Measurements from ENCODE around the gene B3GNT5.
"Not testable (repeated sequence)": the region's sequence is repeated elsewhere in the genome, so short reads cannot be mapped to it uniquely, and the experiment has no call there.

B3GNT5 gene

DNA sequence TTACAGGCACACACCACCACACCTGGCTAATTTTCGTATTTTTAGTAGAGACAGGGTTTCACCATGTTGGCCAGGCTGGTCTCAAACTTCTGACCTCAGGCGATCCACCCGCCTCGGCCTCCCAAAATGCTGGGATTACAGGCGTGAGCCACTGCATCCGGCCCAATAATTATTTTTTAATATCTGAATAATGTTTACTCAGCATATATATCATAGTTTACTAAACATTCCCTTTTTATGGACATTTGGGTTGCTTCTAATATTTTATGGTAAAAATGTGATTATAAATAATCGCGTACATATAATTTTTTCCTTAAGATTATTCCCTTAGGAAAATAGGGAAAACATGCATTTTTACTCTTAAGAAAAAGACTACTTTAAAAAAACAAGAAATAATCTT, 22.8 kb upstream of the B3GNT5 start:
- not testable (repeated sequence) for DNase-seq (ENCODE audit: low read depth)

DNA sequence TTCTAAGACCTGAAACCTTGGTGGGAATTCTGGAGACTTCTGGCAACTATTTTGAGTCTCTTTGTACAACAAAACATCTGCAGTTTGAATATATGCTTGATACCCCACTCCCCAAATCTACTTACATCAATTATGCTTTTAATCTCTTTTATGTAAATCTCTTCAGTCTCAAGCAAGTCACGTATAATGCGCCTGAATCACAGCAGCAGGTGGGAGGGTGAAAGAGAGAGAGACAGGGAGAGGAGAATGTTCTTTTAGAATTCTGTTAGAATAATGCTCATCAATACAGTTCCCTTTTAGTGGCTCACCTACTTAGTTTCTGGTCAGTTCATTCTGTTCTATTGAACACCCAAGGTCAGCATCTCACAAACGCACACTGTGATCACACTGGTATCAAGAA, 22.2 kb upstream of the B3GNT5 start:
- no peak for DNase-seq (ENCODE audit: low read depth)

DNA sequence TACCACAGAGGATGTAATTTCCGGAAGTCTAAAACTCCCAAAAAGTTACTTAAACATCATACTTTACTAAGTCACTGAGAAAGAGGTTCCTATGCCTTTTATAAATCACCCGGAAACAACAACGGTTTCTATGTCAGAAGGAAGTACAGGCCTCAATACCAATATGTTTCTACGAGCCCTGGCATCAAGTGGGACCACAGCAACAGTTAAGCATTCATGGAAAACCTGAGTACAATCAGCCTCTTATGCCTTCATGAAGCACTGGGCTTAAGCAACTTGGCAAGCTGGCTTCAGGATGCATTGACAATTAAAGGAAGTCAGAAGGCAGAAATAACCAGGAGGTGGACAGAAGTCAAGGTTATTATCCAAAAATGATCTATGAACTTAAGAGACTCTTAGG, 19.1 kb upstream of the B3GNT5 start:
- no peak for DNase-seq (ENCODE audit: low read depth)

DNA sequence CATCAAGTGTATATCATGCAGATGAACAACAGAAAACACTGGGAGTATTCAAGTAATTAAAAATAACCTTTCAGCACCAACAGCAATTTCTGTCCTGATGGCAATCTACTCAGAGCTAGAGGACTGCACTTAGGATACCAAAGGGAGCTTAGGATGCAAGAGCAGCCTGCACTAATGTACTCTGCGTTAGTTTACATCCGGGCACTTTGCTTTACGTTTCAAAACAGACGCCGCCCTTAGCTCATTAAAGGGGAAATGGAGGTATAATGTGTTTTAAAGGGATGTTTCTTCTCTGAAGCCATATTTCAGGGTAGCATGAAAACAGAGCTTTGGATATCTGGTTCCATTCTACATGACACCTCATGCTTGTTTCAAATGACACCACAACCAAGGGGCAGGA, 14.0 kb upstream of the B3GNT5 start:
- no peak for DNase-seq (ENCODE audit: low read depth)

DNA sequence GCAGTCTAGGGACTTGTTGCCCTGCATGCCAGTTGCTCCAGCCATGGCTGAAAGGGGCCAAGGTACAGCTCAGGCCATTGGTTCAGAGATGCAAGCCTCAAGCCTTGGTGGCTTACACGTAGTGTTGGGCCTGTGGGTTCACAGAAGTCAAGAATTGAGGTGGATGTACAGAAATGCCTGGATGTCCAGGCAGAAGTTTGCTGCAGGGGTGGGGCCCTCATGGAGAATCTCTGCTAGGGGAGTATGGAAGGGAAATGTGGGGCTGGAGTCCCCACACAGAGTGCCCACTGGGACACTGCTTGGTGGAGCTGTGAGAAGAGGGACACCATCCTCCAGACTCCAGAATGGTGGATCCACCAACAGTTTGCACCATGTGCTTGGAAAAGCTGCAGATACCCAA, 10.6 kb upstream of the B3GNT5 start:
- no peak for DNase-seq (ENCODE audit: low read depth)

DNA sequence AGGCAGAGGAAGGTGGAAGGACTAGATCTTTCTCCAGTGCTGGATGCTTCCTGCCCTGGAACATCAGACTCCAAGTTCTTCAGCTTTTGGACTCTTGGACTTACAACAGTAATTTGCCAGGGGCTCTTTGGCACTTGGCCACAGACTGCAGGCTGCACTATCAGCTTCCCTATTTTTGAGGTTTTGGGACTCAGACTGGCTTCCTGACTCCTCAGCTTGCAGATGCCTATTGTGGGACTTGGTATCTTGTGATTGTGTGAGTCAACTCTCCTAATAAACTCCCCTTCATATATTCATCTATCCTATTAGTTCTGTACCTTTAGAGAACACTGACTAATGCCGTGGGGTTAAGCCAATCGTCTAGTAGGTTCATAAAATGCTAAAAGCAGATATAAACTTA, 8.8 kb upstream of the B3GNT5 start:
- no peak for DNase-seq (ENCODE audit: low read depth)

DNA sequence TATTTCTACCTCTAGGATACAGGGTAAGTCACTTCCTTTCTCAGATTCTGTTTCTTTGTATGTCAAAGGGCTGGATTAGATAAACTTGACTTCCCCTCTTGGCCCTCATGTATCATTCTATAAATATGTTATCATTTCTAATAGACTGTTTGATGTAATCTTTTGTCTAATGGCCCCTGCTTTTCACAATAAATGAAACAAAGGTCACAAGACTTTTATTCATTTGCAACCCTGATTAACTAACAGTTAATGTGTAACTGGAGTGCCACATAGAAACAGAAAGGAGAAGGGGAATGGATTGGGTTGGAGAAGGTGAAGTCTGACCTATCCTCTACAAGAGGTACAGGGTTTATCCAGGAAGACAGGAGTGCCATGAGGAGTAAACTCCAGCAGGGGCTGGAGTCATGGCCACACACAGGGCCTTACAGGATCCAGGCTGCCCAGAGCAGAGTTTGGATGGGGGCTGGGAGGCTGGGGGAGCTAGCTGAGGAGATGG, 8.0 kb upstream of the B3GNT5 start:
- DNase-seq (ENCODE audit: low read depth): no peak

DNA sequence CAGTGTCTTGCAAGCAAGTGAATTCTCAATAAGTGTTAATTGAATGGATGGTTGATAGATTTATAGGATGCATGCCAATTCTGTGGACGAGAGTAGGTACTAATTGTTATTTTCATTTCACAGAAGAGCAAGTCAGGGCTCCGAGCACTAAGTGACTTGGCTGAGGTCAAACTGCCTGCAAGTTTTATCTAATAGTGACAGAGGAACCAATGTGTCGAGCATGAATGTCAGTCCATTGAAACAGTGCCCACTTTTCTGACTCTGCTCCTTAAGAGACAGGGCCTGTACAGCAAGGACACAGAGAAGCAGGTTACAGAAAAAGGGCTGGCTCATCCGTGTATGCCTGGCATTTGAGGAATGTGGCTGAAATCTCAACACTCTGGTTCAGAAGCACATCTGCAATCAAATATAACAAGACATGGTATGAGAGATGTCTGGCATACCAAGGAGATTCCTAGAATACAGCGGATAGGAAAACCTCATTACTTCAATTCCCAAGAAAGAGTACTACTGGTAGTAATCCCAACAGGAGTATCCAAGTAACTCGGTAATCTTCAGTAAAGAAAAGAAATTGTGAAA, 6.0 kb upstream of the B3GNT5 start:
- no peak for DNase-seq (ENCODE audit: low read depth)

DNA sequence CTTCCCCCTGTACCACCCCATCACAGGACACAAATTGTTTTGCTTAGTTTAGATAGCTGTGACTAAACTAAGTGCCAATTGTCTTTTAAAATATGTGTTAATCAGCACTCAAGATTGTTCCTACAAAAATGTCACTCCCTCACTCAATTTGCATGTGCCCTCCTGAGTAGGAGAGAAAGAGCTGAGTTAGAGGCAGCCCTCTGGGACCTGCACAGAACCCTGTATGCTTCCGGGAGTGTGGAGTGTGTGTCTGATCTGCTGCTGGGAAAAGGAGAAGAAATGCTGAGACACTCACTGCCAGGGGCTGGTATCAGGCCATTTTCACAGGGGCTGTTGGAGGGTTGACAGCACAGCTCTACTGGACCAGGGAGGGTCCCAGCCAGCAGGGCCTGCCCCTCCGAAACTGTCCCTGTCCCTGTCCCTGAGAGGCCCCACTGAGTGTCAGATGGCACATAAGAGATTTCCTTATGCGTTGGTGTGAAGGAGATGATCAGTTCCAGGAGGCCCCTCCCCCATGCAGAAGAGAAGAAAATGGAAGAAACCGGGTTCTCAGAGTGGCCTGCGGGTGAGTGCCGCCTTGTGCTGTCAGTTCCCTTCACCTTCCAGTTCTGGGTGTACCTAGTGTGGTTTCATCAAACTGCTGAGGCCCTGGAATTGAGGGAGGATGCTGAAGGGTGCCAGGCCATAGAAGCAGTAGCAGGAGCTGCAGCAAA, 3.9 kb upstream of the B3GNT5 start:
- DNase-seq (ENCODE audit: low read depth): no peak

DNA sequence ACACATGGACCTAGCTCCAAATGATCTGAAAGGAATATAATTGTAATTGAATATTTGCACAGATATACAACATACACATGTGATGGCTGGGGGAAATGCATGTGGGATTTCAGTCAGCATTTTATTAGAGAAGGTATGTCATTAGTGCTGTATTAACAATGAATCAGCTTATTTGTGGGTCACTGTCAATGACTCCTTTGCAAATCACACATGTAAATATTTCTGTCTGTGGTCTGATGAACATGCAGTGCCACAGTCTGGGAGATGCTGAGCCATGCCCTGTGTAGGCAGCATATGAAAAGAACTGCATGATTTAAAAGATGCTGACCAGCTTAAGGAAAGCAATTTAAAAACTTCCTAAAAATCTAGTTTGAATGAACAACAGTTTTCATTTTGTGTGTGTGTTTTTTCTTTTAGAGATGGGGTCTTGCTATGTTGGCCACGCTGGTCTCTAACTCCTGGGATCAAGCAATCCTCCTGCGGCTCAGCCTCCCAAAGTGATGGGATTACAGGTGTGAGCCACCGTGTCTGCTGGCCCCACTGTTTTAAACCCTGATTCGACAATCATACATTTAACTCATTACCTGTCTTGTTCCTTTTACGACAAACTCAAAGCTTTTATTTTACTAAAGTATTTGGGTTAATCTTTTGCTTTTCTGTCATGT, 803 bp upstream of the B3GNT5 start:
- no peak for DNase-seq (ENCODE audit: low read depth)

DNA sequence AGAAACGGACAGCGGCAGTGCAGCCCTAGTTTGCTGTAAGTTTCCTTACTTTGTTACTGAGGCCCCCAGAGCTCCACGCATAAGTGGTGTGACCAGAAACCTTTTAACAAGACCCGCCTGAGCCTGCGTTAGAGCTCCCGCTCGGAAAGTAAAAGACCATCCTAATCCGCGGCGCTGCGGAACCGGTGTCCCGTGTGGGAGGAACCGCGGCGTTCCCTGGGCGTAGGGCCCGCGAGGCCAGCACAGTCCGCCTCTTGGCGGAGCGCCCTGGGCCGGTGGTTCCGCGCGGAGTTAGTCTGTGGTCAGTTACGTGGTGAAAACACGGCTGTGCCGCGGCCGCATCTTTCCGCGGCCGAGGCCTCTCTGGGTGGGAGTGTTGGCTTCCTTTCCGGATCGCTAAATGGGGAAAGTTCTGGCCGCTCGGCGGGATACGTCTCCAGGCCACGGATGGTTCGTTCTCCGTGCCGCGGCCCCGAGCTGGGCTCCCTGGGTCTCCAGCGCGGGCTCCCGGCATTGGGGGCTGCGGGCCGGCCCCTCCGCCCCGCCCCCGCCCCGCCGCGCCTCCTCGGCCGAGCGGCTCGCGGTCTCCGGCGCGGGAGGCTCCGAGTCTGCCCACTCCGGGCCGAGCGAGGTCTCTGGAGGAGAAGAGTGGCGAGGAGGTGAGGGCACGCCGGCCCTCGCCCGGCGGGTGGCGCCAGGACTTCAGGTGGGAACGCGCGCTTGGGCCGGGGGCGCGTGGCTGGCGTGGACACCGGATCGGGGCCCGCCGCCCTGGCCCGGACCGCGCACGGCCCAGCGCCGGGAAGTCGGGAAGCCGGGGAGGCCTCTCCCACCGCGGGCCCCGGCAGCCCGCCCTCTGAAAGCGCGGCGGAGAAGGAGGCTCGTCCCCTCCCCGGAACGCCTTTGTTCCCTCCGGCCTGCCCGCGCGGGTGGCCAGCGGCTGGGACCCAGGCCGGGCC, 754 bp downstream of the B3GNT5 start:
- no peak for DNase-seq (ENCODE audit: low read depth)

DNA sequence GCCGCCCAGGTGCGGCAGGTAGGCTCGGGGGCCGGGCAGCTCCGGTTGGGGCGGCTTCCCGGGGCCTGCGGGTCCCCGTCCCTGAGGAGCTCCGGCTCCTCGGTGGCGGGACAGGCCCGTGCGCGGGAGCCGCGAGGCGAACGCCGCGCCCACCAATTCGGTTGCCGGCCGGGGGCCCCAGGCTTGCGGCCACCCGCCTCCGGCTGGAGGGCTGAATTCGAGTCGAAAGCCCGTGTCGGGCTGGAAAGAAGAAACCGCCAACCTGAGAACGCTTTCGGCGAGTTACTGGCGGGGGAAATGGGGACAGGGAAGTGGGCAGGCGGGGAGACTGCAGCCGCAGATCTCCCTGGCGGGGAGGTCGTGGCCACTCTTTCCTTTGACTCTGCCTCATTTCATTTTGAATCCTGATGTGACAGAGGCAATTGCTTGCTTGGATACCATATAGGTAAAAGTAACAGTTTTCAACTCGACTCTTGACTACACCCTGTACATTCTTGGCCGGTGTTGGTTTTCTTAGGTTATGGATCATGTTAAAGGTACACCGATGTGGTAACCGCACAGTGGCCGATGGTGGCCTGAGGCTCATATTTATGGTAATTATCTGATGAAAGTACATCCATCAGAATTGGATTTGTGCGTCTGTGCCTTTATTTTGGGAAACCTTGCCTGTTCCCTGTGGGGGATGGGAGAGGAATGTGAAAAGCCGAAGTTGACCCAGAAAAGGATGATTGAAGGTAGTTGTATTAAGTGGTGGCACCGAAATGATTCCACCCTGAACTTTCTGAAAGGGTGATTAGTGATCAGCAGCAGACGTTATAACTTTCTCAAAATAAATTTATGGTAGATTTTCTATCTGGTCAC, 1.7 kb downstream of the B3GNT5 start:
- DNase-seq (ENCODE audit: low read depth): no peak

DNA sequence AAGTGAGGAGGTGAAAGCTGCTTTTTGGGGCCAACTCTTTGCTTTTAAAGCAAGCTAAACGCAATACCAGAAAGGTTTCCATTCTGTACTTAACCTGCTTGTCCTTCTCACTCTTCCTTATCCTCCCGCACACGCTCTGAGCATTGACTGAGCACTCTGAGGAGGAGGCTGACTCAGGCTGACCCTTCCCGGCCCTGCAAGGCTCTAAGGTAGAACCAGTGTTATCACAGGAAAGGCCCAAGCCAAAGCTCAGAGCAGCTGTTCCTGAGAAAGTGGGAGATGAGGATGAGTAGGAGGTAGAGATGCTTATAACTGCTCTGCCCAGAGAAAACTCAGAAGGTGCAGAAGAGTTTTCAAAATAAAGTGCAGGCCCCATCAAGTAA, 2.3 kb downstream of the B3GNT5 start:
- no peak for DNase-seq (ENCODE audit: low read depth)

DNA sequence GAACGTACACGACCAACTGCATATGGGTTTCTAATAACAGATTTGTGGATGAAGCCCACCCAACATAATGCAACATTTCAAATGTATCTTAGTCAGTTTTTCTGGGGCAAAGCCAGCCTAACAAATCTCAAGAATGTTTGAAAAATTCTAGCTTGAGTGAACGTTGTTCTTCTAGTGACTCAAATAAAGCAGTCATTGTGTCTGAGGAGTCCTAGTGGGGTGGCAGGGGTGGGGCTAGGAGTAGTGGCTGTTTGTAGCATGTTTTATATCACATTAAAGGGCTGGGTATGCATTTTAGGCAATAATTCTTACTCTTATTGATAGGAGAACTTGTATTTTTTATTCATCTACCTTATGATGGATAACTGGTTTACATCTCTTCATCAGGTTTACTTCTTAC, 6.0 kb downstream of the B3GNT5 start:
- DNase-seq (ENCODE audit: low read depth): no peak

DNA sequence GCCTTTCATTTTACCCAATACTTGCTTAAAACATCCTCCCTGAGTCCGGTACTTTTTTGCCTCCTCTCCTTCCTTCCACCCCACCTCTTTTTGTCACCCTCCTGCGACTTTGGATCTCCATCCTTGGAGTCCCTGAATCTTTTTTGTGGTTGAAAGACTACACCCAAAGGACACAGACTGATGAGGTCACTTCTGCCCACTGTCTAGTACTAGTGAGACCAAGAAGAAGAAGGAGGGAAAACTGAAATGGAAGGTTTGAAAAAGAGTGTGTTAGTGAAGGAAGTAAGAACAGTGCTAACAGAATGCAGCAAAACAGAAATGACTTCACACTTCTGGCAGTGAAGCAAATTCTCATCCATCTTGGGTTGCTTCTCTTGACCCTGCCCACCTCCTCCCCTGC, 6.6 kb downstream of the B3GNT5 start:
- no peak for DNase-seq (ENCODE audit: low read depth)

DNA sequence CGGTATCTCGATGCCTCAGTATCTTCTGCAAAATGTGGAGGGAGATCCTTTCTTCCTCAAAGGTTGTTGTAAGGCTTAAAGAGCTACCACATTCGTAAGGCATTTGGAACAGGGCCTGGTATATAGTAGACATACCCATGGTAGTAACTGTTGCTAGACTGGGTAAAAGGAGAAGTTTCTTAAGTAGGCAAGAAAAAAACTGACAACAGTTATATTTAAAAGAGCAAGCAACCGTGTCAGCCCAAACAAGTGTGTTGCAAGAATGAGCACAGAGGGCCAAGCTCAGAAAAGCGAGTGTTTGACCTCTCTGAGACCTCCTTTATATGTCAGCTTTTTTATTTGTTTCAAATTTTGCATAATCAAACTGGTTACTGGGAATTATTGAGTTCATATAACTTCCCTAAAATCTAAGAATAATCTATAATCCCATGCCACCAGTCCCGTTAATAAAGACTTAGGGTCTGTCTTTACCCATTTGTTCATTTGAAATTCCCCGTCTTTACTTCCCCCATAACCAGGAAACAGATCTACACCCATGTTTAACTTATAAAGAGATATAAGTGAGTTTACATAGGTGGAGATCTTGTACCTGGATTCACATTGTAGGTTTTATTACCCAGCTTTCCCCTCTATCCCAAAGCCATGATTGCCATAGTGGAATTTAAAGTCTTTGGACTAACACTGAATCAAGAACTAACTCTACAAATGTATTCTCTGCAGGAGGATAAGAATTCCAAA, 7.3 kb downstream of the B3GNT5 start:
- DNase-seq (ENCODE audit: low read depth): no peak

DNA sequence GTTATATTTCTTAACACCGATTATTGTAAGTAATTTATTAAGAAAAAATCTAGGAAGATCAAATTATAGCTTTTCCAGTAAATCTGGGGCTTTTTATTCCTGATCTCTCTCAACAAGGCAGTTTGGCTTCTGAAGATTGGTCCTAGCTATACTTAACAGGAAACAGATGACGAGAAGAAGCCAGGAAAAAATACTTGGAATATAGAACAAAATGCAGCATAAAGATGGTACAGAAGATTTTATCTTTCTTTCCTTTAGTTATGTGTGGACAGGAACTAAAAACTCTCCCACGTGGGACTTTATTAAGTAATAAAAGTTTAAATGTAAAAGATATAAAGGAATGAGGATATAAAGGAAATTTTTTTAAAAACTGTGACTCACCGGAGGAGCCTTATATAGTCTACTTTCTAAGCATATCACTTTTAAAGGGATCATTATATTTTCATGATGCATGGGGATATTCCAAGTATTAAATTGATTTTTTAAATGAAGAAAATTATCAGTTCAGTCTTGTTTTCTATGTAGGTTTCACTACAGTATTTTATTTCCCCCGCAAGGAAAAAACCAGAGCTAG, 8.2 kb downstream of the B3GNT5 start:
- no peak for DNase-seq (ENCODE audit: low read depth)

DNA sequence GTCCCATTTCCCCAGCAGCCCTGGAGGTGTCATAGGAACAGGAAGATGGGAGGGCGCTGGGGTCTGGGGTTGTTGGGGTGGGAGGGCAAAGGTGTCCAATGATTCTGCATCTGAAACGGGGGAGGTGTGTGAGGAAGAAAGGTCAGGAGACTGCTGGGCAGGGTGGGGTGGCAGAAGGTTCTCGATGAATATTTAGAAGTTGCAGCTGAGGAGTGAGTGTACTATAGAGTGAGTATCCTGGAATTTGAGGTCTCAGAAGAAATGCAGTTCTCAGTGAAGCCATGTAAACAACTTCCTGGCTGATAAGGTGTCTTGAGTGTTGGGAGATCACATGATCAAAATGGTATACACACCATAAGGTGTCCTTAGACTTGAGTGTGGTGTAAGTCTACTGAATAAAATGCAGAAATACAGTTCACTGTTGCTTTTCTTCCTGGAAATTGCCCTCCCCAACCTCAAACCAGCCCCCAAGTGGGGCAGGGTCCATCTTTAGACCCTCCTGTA, 9.9 kb downstream of the B3GNT5 start:
- no peak for DNase-seq (ENCODE audit: low read depth)

DNA sequence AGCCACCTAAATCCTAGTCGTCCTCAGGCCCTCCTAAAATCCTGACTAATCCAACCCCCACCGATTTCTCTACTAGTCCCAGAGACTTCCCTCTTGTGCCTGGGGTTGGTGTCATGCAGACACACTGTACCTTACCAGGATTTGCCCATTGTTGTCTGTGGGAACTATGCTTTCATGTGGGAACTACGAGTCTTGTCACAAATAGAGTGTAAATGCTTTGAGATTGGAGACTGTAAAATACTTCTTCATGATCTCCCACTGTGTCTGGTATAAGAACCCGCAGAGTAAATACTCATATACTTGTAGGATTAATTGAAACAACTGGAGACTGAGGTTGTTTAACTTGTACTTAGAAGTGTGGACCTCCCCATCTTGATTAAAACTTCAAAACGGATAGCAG, 11.2 kb downstream of the B3GNT5 start:
- DNase-seq (ENCODE audit: low read depth): no peak

DNA sequence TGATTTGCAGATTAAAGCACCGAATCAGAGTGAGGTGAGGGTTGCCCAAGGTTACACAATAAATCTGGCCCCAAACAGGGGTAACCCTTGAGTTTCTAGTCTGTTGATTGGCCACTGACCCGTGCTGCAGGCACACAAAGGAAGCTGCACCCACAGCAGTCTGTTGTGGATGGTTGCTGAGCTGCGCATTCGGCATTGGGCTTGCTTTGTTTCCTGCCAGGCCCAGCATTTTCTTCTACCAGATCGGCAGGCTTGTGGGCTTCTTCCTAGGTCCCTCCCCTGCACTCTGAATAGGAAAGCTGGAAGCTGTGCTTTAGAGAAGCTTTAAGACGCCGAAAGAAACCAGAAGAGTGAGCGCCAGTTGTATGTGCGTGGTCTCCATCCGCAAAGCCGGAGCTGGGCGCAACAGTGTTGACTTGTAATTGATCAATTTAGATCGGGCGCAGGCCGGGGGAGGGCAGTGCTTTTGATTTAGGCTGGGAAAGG, 12.1 kb downstream of the B3GNT5 start:
- DNase-seq (ENCODE audit: low read depth): no peak
